B cell (primary cell): ENCODE measurements around the gene TMEM45B. TPM values are rescaled to one million over a fixed set of nuclear protein-coding genes. Genes with fewer than 3 reads are reported as not detected.

Experiments
- ATAC-seq: fragments of 200-7000 bp; cut with Tn5 transposase; one replicate; pipeline ENCODE4 v1.10.0; 2021; ENCODE audit warnings: low read depth, mild to moderate bottlenecking, moderate number of reproducible peaks, moderate library complexity
- CTCF ChIA-PET: fragments of 350-600 bp; sonication (Branson Sonifier 250); formaldehyde crosslinking; loops from one replicate; lab custom pipeline; 2021; ENCODE audit warnings: antibody characterized with exemption, inconsistent platforms; lab: Charles Lee
- POLR2A ChIA-PET: fragments of 350-600 bp; sonication (Branson Sonifier 250); formaldehyde crosslinking; loops from one replicate; lab custom pipeline; 2021; ENCODE audit warnings: antibody characterized with exemption; lab: Charles Lee
- DNase-seq: peaks from one replicate; pipeline ENCODE4 v3.0.0; 2013
- H2AFZ ChIP-seq: 2 replicates; pipeline ENCODE4 v1.6.1; 2012; ENCODE audit warnings: mild to moderate bottlenecking, low read depth, low read length; ENCODE audit not compliant: insufficient read depth, poor library complexity, severe bottlenecking
- H3K27ac ChIP-seq, 2 donors: 1 replicate in 1 of 2; 2 replicates in 1 of 2; pipeline ENCODE4 v1.5.1; 2012 to 2013; ENCODE audit warnings: low read length in 2 of 2, mild to moderate bottlenecking in 2 of 2, moderate library complexity in 1 of 2
- H3K27me3 ChIP-seq, 4 experiments: fragments of 200-600 bp in 1 of 4; sonication (generic) in 1 of 4; replicated peaks in 1 of 4; 1 replicate in 2 of 4; 2 replicates in 2 of 4; pipeline versions ENCODE4 v1.6.1 to v1.7.0; 2013 to 2016; ENCODE audit warnings: low read length in 3 of 4, mild to moderate bottlenecking in 2 of 4, mixed read lengths in 1 of 4, moderate library complexity in 1 of 4; ENCODE audit not compliant: insufficient read depth in 4 of 4, control insufficient read depth in 3 of 4; ENCODE audit errors: control extremely low read depth in 1 of 4
- H3K36me3 ChIP-seq, 2 experiments: replicated peaks in 1 of 2; 1 replicate in 1 of 2; 2 replicates in 1 of 2; pipeline versions ENCODE4 v1.6.1 to v1.7.1; 2013; ENCODE audit warnings: low read length in 1 of 2; ENCODE audit not compliant: insufficient read depth in 2 of 2, control insufficient read depth in 1 of 2; ENCODE audit errors: control extremely low read depth in 1 of 2, extremely low read depth in 1 of 2
- H3K4me1 ChIP-seq, 2 donors: fragments of 200-600 bp in 1 of 2; sonication (generic) in 1 of 2; 1 replicate in 1 of 2; 2 replicates in 1 of 2; pipeline versions ENCODE4 v1.5.1 to v1.6.1; 2013 to 2017; ENCODE audit warnings: low read length in 2 of 2; ENCODE audit not compliant: control insufficient read depth in 2 of 2, insufficient read depth in 2 of 2
- H3K4me2 ChIP-seq: replicated peaks from 2 replicates; pipeline ENCODE3; 2012; ENCODE audit warnings: mild to moderate bottlenecking, low read depth, low read length; ENCODE audit not compliant: poor library complexity, severe bottlenecking
- H3K4me3 ChIP-seq, 5 experiments: fragments of 200-600 bp in 1 of 5; sonication (generic) in 1 of 5; 1 replicate in 3 of 5; 2 replicates in 2 of 5; pipeline versions ENCODE4 v1.5.1 to v1.7.0; 2011 to 2016; ENCODE audit warnings: low read length in 4 of 5, mild to moderate bottlenecking in 4 of 5, low read depth in 2 of 5, control low read depth in 1 of 5, moderate library complexity in 1 of 5; ENCODE audit not compliant: insufficient read depth in 1 of 5; ENCODE audit errors: control extremely low read depth in 1 of 5, extremely low read depth in 1 of 5
- H3K79me2 ChIP-seq: fragments of 200-600 bp; sonication (generic); one replicate; pipeline ENCODE4 v1.6.0; 2016; ENCODE audit warnings: low read length; ENCODE audit not compliant: control insufficient read depth, insufficient read depth
- H3K9ac ChIP-seq: fragments of 200-600 bp; sonication (generic); 2 replicates; pipeline ENCODE4 v1.6.1; 2017; ENCODE audit warnings: mild to moderate bottlenecking, low read length, moderate library complexity
- H3K9me3 ChIP-seq, 3 donors: one replicate each; pipeline versions ENCODE4 v1.6.1 to v1.7.1; 2013; ENCODE audit warnings: low read length in 2 of 3; ENCODE audit not compliant: control insufficient read depth in 2 of 3, insufficient read depth in 1 of 3; ENCODE audit errors: control extremely low read depth in 1 of 3
- H4K20me1 ChIP-seq: 2 replicates; pipeline ENCODE4 v1.6.0; 2012; ENCODE audit warnings: mild to moderate bottlenecking, low read length; ENCODE audit not compliant: insufficient read depth, control insufficient read depth, poor library complexity, severe bottlenecking
- H3K27ac Mint-ChIP-seq: one replicate; pipeline ENCODE4 v1.8.0; 2021; ENCODE audit warnings: mixed read lengths
- H3K27me3 Mint-ChIP-seq: one replicate; pipeline ENCODE4 v1.8.0; 2021; ENCODE audit warnings: mixed read lengths
- H3K4me1 Mint-ChIP-seq: one replicate; pipeline ENCODE4 v1.8.0; 2021; ENCODE audit warnings: mixed read lengths
- H3K4me3 Mint-ChIP-seq: one replicate; pipeline ENCODE4 v1.8.0; 2021; ENCODE audit warnings: mixed read lengths
- H3K9me3 Mint-ChIP-seq: one replicate; pipeline ENCODE4 v1.8.0; 2022; ENCODE audit warnings: mixed read lengths; ENCODE audit not compliant: insufficient read depth
- EZH2 ChIP-seq: IDR thresholded peaks from 2 replicates; pipeline ENCODE4 v1.6.1; 2012; ENCODE audit warnings: borderline replicate concordance, low read depth, mild to moderate bottlenecking, moderate library complexity, low read length; ENCODE audit not compliant: insufficient read depth, poor library complexity, severe bottlenecking
- WGBS: methylation state at CpG from one replicate; pipeline ENCODE4 v1.1.5; 2013; ENCODE audit warnings: missing lambda C conversion rate; ENCODE audit not compliant: insufficient coverage; 5-methylcytosine and 5-hydroxymethylcytosine counted together
- intact Hi-C: fragments of 100-400 bp; cut with micrococcal nuclease; formaldehyde crosslinking; loops from one replicate; pipeline ENCODE4 v1.10.0; 2022
- polyA plus RNA-seq: library from polyadenylated mRNA; depleted of rRNA; stranded (reverse); fragments of >200 nt; gene quantifications from 2 replicates; pipeline ENCODE4 v1.2.3, GENCODE V29; 2012
- total RNA-seq, 2 donors: library from RNA; stranded (reverse); fragments of 120-200 nt in 1 of 2; gene quantifications; 1 replicate in 1 of 2; 2 replicates in 1 of 2; pipeline versions ENCODE4 v1.2.3 to v1.2.4, GENCODE V29; 2013 to 2022
- TF ChIP-seq, protein P1 (sequence below): fragments of 200-600 bp; IDR thresholded peaks from one replicate; pipeline ENCODE4 v1.8.0; 2022; ENCODE audit warnings: antibody characterized with exemption, mild to moderate bottlenecking

TMEM45B gene
- total and polyA plus RNA-seq, 2 donors (not counting 1 experiment from before 2014, with no cell fraction given) = not detected

- no peaks in the 10 kb centered on the region for H3K79me2 ChIP-seq
- Mint-ChIP-seq H3K4me3 (no peak overlapping the region), H3K27me3 (peaks cover 21% of the 10 kb centered on the region), H3K4me1 (no peaks in the 10 kb centered on the region), H3K9me3 (no peaks in the 10 kb centered on the region), H3K27ac (no peak overlapping the region)
- no peaks in the 10 kb centered on the region for H3K4me1 ChIP-seq
- intact Hi-C loops = no loop called here
- no peak for TF ChIP-seq EZH2
- TF ChIP-seq, protein P1, sequence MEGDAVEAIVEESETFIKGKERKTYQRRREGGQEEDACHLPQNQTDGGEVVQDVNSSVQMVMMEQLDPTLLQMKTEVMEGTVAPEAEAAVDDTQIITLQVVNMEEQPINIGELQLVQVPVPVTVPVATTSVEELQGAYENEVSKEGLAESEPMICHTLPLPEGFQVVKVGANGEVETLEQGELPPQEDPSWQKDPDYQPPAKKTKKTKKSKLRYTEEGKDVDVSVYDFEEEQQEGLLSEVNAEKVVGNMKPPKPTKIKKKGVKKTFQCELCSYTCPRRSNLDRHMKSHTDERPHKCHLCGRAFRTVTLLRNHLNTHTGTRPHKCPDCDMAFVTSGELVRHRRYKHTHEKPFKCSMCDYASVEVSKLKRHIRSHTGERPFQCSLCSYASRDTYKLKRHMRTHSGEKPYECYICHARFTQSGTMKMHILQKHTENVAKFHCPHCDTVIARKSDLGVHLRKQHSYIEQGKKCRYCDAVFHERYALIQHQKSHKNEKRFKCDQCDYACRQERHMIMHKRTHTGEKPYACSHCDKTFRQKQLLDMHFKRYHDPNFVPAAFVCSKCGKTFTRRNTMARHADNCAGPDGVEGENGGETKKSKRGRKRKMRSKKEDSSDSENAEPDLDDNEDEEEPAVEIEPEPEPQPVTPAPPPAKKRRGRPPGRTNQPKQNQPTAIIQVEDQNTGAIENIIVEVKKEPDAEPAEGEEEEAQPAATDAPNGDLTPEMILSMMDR = no peak
- DNase-seq (no peak), ATAC-seq (no peak)
- POLR2A ChIA-PET = no interaction called here
- H3K27ac ChIP-seq = no peak overlapping the region
- no peaks in the 10 kb centered on the region for H4K20me1 ChIP-seq
- H3K4me2 ChIP-seq = no peak overlapping the region
- no peak overlapping the region for H3K9ac ChIP-seq
- no peaks in the 10 kb centered on the region for H3K36me3 ChIP-seq
- H3K4me3 ChIP-seq = no peak overlapping the region
- H3K9me3 ChIP-seq = no peaks in the 10 kb centered on the region
- CTCF ChIA-PET = no interaction called here
- peaks cover 0 to 2% (median 0%) of the 10 kb centered on the region in 4 experiments for H3K27me3 ChIP-seq
- WGBS = no CpG with 5 or more reads among the region's 2 CpGs
- no peak overlapping the region for H2AFZ ChIP-seq
Observed at GRCh38 chr11:129787532-129788155, 28.0 kb upstream of the TMEM45B start.

GRCh38 chr11:129788278-129788677, 27.4 kb upstream of the TMEM45B start:
- no peak overlapping the region for H3K4me3 Mint-ChIP-seq
- Histone ChIP-seq H3K4me1 (no peaks in the 10 kb centered on the region), H3K27ac (no peak overlapping the region), H3K4me2 (no peak overlapping the region), H2AFZ (no peak overlapping the region), H3K4me3 (no peak overlapping the region), H3K36me3 (no peaks in the 10 kb centered on the region), H3K9me3 (no peaks in the 10 kb centered on the region), H3K27me3 (peaks cover 0 to 2% (median 0%) of the 10 kb centered on the region in 4 experiments), H4K20me1 (no peaks in the 10 kb centered on the region), H3K79me2 (no peaks in the 10 kb centered on the region), H3K9ac (no peak overlapping the region)
- no peak for ATAC-seq
- H3K9me3 Mint-ChIP-seq = no peaks in the 10 kb centered on the region
- no peaks in the 10 kb centered on the region for H3K4me1 Mint-ChIP-seq
- H3K27ac Mint-ChIP-seq = no peak overlapping the region
- TF ChIP-seq, protein P1 = no peak
- TF ChIP-seq EZH2 = no peak
- CTCF ChIA-PET = no interaction called here
- no CpG with 5 or more reads among the region's 2 CpGs for WGBS
- intact Hi-C loops = no loop called here
- POLR2A ChIA-PET = no interaction called here
- no peak for DNase-seq
- peaks cover 24% of the 10 kb centered on the region for H3K27me3 Mint-ChIP-seq
